MM.1S (cell line): ENCODE results near the gene NTN4.
"Not testable (repeated sequence)": the region's sequence is repeated elsewhere in the genome, so short reads cannot be mapped to it uniquely, and the experiment has no call there.

ENCODE experiments used
- DNase-seq: peaks from one replicate; pipeline ENCODE4 v3.0.0-alpha.2; 2015
- H2AFZ ChIP-seq: fragments of 300-600 bp; sonication (generic); 2 replicates; pipeline ENCODE4 v1.6.0; 2016; ENCODE audit warnings: antibody characterized with exemption, low read length
- H3F3A ChIP-seq: fragments of 300-600 bp; sonication (generic); 2 replicates; pipeline ENCODE4 v1.6.1; 2016; ENCODE audit warnings: mild to moderate bottlenecking, antibody characterized with exemption, low read length, moderate library complexity, mixed read lengths; ENCODE audit not compliant: insufficient read depth
- H3K27ac ChIP-seq: fragments of 300-600 bp; sonication (generic); 2 replicates; pipeline ENCODE4 v1.5.1; 2016; ENCODE audit warnings: mild to moderate bottlenecking, low read length
- H3K27me3 ChIP-seq: fragments of 300-600 bp; sonication (generic); replicated peaks from 2 replicates; pipeline ENCODE4 v1.6.0; 2016; ENCODE audit warnings: low read length; ENCODE audit not compliant: insufficient read depth
- H3K36me3 ChIP-seq: fragments of 300-600 bp; sonication (generic); replicated peaks from 2 replicates; pipeline ENCODE4 v1.6.1; 2016; ENCODE audit warnings: mild to moderate bottlenecking, low read length, mixed read lengths; ENCODE audit not compliant: insufficient read depth
- H3K4me1 ChIP-seq: fragments of 300-600 bp; sonication (generic); 2 replicates; pipeline ENCODE4 v1.6.1; 2016; ENCODE audit warnings: low read length, mixed read lengths
- H3K4me2 ChIP-seq: fragments of 300-600 bp; sonication (generic); 2 replicates; pipeline ENCODE4 v1.6.0; 2016; ENCODE audit warnings: low read depth, low read length
- H3K4me3 ChIP-seq: fragments of 300-600 bp; sonication (generic); 2 replicates; pipeline ENCODE4 v1.5.1; 2016; ENCODE audit warnings: low read length, mixed read lengths
- H3K79me2 ChIP-seq: fragments of 300-600 bp; sonication (generic); 2 replicates; pipeline ENCODE4 v1.6.1; 2016; ENCODE audit warnings: mixed run types, low read length, mixed read lengths
- H3K9ac ChIP-seq: fragments of 300-600 bp; sonication (generic); 2 replicates; pipeline ENCODE4 v1.6.1; 2016; ENCODE audit warnings: low read length, mixed read lengths
- H3K9me2 ChIP-seq: fragments of 300-600 bp; sonication (generic); replicated peaks from 2 replicates; pipeline ENCODE4 v1.6.1; 2016; ENCODE audit warnings: mild to moderate bottlenecking, low read length, mixed read lengths; ENCODE audit not compliant: insufficient read depth
- H3K9me3 ChIP-seq: fragments of 300-600 bp; sonication (generic); replicated peaks from 2 replicates; pipeline ENCODE4 v1.6.1; 2016; ENCODE audit warnings: mild to moderate bottlenecking, low read length, mixed read lengths; ENCODE audit not compliant: insufficient read depth
- H4K20me1 ChIP-seq: fragments of 300-600 bp; sonication (generic); 2 replicates; pipeline ENCODE4 v1.6.1; 2016; ENCODE audit warnings: mild to moderate bottlenecking, low read length, moderate library complexity, mixed read lengths; ENCODE audit not compliant: insufficient read depth
- CTCF ChIP-seq: fragments of 300-600 bp; sonication (generic); IDR thresholded peaks from 2 replicates; pipeline ENCODE4 v1.5.1; 2016; ENCODE audit warnings: antibody characterized with exemption, low read length, mixed read lengths
- EZH2 ChIP-seq: fragments of 300-600 bp; sonication (generic); optimal IDR thresholded peaks from 2 replicates; pipeline ENCODE3; 2017; ENCODE audit warnings: low read depth, mild to moderate bottlenecking, antibody characterized with exemption, low read length, mixed read lengths
- EZH2phosphoT487 ChIP-seq: fragments of 300-600 bp; sonication (generic); IDR thresholded peaks from 2 replicates; pipeline ENCODE4 v1.6.1; 2018; ENCODE audit warnings: antibody characterized with exemption, low read length

The NTN4 gene

DNA sequence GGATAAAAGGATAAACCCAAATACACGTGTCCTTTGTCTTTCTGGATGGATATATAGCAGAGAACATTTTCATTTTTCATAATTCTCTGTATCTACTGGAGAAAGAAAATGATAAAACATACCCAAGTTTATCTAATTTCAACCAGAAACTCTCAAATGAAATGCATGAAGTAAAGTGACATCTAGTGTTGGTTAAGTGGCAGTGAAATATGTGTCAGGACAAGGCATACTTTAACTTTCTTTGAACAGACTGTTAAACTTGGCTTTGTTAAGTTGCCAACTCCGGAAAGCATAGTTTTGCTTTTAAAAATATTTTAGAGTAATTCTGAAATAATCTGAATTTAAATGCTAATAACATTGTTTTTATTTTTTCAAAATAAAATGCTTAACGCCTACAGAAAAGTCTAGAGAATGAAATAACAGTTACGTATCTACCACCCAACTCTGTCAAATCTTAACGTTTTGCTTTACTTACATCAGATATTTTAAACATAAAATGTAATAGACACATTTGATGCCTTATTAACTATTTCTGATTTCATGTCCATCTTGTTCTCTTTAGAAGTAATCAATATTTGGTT is 25.2 kb upstream of the NTN4 start:
- Histone ChIP-seq H2AFZ (no peak overlapping the region), H3K9ac (no peak overlapping the region), H3K4me1 (no peaks in the 10 kb centered on the region), H3K4me2 (no peak overlapping the region), H3K4me3 (no peak overlapping the region), H3K27ac (no peak overlapping the region), H3K27me3 (no peaks in the 10 kb centered on the region), H3F3A (no peaks in the 10 kb centered on the region), H3K9me2 (no peaks in the 10 kb centered on the region), H3K9me3 (no peaks in the 10 kb centered on the region), H4K20me1 (no peaks in the 10 kb centered on the region), H3K79me2 (no peaks in the 10 kb centered on the region), H3K36me3 (no peaks in the 10 kb centered on the region)
- DNase-seq, result peak; percentile 53
- TF ChIP-seq CTCF (peak; percentile 76), EZH2 (no peak), EZH2phosphoT487 (no peak)

GRCh38 chr12:95812155-95812554 is 21.6 kb upstream of the NTN4 start:
- not testable (repeated sequence) for H2AFZ ChIP-seq, H3K4me3 ChIP-seq, H3K27me3 ChIP-seq, DNase-seq, H3K4me2 ChIP-seq, H3K27ac ChIP-seq, H3K9me3 ChIP-seq, H3K4me1 ChIP-seq, H3K9ac ChIP-seq, H3K9me2 ChIP-seq, H3F3A ChIP-seq, H3K36me3 ChIP-seq, H3K79me2 ChIP-seq, H4K20me1 ChIP-seq

- TF ChIP-seq EZH2phosphoT487 (no peak), CTCF (no peak), EZH2 (no peak)
Observed at GRCh38 chr12:95810411-95810810, 19.8 kb upstream of the NTN4 start.

GRCh38 chr12:95809000-95809680 is 18.6 kb upstream of the NTN4 start:
- TF ChIP-seq EZH2phosphoT487 (no peak), EZH2 (no peak), CTCF (no peak)
- Histone ChIP-seq H3K79me2 (no peaks in the 10 kb centered on the region), H3K27me3 (no peaks in the 10 kb centered on the region), H3K27ac (no peak overlapping the region), H3K36me3 (no peaks in the 10 kb centered on the region), H3K4me2 (no peak overlapping the region), H3K9me3 (no peaks in the 10 kb centered on the region), H3K4me3 (no peak overlapping the region), H3F3A (no peaks in the 10 kb centered on the region), H4K20me1 (no peaks in the 10 kb centered on the region), H3K4me1 (no peaks in the 10 kb centered on the region), H3K9ac (no peak overlapping the region), H3K9me2 (no peaks in the 10 kb centered on the region), H2AFZ (no peak overlapping the region)
- no peak for DNase-seq

More at GRCh38 chr12:95810411-95810810, 19.8 kb upstream of the NTN4 start:
- Histone ChIP-seq H3K9ac (no peak overlapping the region), H3K9me3 (no peaks in the 10 kb centered on the region), H4K20me1 (no peaks in the 10 kb centered on the region), H3K9me2 (no peaks in the 10 kb centered on the region), H3F3A (no peaks in the 10 kb centered on the region), H3K4me3 (no peak overlapping the region), H3K36me3 (no peaks in the 10 kb centered on the region), H2AFZ (no peak overlapping the region), H3K4me1 (no peaks in the 10 kb centered on the region), H3K27me3 (no peaks in the 10 kb centered on the region), H3K79me2 (no peaks in the 10 kb centered on the region), H3K27ac (no peak overlapping the region), H3K4me2 (no peak overlapping the region)
- DNase-seq, result no peak
